K562 (cell line): ENCODE data around the gene NXPH4. TPM values are rescaled to one million over a fixed set of nuclear protein-coding genes. Genes with fewer than 3 reads are reported as not detected.

Experiments
- CC2D1A ChIP-seq: fragments of 450-650 bp; IDR thresholded peaks from 2 replicates; pipeline ENCODE4 v1.6.1; 2017; ENCODE audit warnings: mild to moderate bottlenecking
- FIP1L1 ChIP-seq: fragments of 200-400 bp; formaldehyde crosslinking; IDR thresholded peaks from 2 replicates; pipeline ENCODE4 v1.6.1; 2018; ENCODE audit warnings: mild to moderate bottlenecking, low read depth, low read length; ENCODE audit not compliant: poor library complexity, severe bottlenecking
- HDAC8 ChIP-seq: fragments of 450-650 bp; IDR thresholded peaks from 2 replicates; pipeline ENCODE4 v1.6.1; 2016; ENCODE audit warnings: mild to moderate bottlenecking, missing genetic modification characterization, moderate library complexity, missing compliant biosample characterization
- LCOR ChIP-seq: sonication (generic); formaldehyde crosslinking; IDR thresholded peaks from 2 replicates; pipeline ENCODE4 v1.8.0; 2022; ENCODE audit warnings: mild to moderate bottlenecking, missing genetic modification reagents
- MYNN ChIP-seq, 2 experiments: sonication (generic); formaldehyde crosslinking in 1 of 2; IDR thresholded peaks; 2 replicates each; pipeline versions ENCODE4 v1.5.0 to v1.6.1; 2016 to 2020; ENCODE audit warnings: antibody characterized with exemption in 1 of 2, missing genetic modification reagents in 1 of 2
- NCOA6 ChIP-seq: fragments of 450-650 bp; IDR thresholded peaks from 2 replicates; pipeline ENCODE4 v1.6.1; 2017; ENCODE audit warnings: mild to moderate bottlenecking
- STAT6 ChIP-seq: sonication (generic); formaldehyde crosslinking; IDR thresholded peaks from 2 replicates; pipeline ENCODE4 v1.8.1; 2023; ENCODE audit warnings: mild to moderate bottlenecking, missing genetic modification reagents
- ZNF124 ChIP-seq: sonication (generic); formaldehyde crosslinking; IDR thresholded peaks from 2 replicates; pipeline ENCODE4 v1.8.1; 2022; ENCODE audit warnings: missing genetic modification reagents
- ZNF384 ChIP-seq: IDR thresholded peaks from 2 replicates; pipeline ENCODE4 v1.6.1; 2012; ENCODE audit warnings: low read depth, low read length, improper control_type of control experiment
- ZNF76 ChIP-seq: fragments of 250-450 bp; sonication (Bioruptor Pico); IDR thresholded peaks from 2 replicates; pipeline ENCODE4 v1.4.0; 2020; ENCODE audit warnings: mild to moderate bottlenecking, moderate library complexity, borderline replicate concordance
- polyA plus RNA-seq, 8 experiments: library from polyadenylated mRNA; depleted of rRNA in 4 of 8; stranded (reverse) in 5 of 8; unstranded in 3 of 8; fragments of >200 nt; fragmentation: Nextera tagmentation in 2 of 8; fragmentation: Illumina TruSeq in 1 of 8; extraction: Ambion mirVana in 2 of 8; extraction: Trizol in 1 of 8; gene quantifications; 2 replicates each; pipeline versions ENCODE4 v1.2.1 to v1.2.3, GENCODE V29; 2011 to 2014; ENCODE audit warnings: inconsistent platforms in 1 of 8, missing spikeins in 1 of 8
- total RNA-seq, 7 experiments: library from RNA; depleted of rRNA in 6 of 7; stranded (reverse); fragments of >200 nt in 6 of 7; fragmentation: Illumina TruSeq in 2 of 7; extraction: Trizol in 2 of 7; gene quantifications; 2 replicates each; pipeline versions ENCODE4 v1.2.1 to v1.2.3, GENCODE V29; 2011 to 2021; ENCODE audit warnings: low replicate concordance in 1 of 7
- TF ChIP-seq, protein P1 (sequence below), 2 experiments: fragments of 450-650 bp; formaldehyde crosslinking in 1 of 2; IDR thresholded peaks; 2 replicates each; pipeline versions ENCODE4 v1.4.0 to v1.6.1; 2014 to 2020; ENCODE audit warnings: mild to moderate bottlenecking in 2 of 2, borderline replicate concordance in 1 of 2, low read depth in 1 of 2
- TF ChIP-seq, protein P2 (sequence below): fragments of 200-800 bp; sonication (Bioruptor generic); IDR thresholded peaks from 2 replicates; pipeline ENCODE4 v1.6.1; 2017; ENCODE audit warnings: missing genetic modification characterization, missing compliant biosample characterization
- TF ChIP-seq, protein P3 (sequence below), 3 experiments: IDR thresholded peaks in 2 of 3; conservative IDR thresholded peaks in 1 of 3; 2 replicates each; pipeline ENCODE4 v1.5.1; 2011 to 2012; ENCODE audit warnings: low read length in 3 of 3, mild to moderate bottlenecking in 3 of 3, control low read depth in 2 of 3, improper control_type of control experiment in 1 of 3, inconsistent platforms in 1 of 3, low read depth in 1 of 3, mixed read lengths in 1 of 3, moderate library complexity in 1 of 3; ENCODE audit not compliant: insufficient read depth in 2 of 3

Gene NXPH4
- total and polyA plus RNA-seq, 9 of the 15 experiments (the other 6 are each of a cell fraction or from before 2014, with no cell fraction given): 0.49 to 2.7 (median 1.1) TPM; not detected in 4

- TF ChIP-seq, protein P1, sequence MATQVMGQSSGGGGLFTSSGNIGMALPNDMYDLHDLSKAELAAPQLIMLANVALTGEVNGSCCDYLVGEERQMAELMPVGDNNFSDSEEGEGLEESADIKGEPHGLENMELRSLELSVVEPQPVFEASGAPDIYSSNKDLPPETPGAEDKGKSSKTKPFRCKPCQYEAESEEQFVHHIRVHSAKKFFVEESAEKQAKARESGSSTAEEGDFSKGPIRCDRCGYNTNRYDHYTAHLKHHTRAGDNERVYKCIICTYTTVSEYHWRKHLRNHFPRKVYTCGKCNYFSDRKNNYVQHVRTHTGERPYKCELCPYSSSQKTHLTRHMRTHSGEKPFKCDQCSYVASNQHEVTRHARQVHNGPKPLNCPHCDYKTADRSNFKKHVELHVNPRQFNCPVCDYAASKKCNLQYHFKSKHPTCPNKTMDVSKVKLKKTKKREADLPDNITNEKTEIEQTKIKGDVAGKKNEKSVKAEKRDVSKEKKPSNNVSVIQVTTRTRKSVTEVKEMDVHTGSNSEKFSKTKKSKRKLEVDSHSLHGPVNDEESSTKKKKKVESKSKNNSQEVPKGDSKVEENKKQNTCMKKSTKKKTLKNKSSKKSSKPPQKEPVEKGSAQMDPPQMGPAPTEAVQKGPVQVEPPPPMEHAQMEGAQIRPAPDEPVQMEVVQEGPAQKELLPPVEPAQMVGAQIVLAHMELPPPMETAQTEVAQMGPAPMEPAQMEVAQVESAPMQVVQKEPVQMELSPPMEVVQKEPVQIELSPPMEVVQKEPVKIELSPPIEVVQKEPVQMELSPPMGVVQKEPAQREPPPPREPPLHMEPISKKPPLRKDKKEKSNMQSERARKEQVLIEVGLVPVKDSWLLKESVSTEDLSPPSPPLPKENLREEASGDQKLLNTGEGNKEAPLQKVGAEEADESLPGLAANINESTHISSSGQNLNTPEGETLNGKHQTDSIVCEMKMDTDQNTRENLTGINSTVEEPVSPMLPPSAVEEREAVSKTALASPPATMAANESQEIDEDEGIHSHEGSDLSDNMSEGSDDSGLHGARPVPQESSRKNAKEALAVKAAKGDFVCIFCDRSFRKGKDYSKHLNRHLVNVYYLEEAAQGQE (IDR thresholded peaks at IDR 0.05; ENCODE audit: borderline replicate concordance): peak; percentile 72
- TF ChIP-seq, protein P1 (CRISPR knock-in tag; IDR thresholded peaks at IDR 0.05; ENCODE audit: low read depth): no peak
- TF ChIP-seq, protein P2, sequence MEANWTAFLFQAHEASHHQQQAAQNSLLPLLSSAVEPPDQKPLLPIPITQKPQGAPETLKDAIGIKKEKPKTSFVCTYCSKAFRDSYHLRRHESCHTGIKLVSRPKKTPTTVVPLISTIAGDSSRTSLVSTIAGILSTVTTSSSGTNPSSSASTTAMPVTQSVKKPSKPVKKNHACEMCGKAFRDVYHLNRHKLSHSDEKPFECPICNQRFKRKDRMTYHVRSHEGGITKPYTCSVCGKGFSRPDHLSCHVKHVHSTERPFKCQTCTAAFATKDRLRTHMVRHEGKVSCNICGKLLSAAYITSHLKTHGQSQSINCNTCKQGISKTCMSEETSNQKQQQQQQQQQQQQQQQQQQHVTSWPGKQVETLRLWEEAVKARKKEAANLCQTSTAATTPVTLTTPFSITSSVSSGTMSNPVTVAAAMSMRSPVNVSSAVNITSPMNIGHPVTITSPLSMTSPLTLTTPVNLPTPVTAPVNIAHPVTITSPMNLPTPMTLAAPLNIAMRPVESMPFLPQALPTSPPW (CRISPR knock-in tag): peak; percentile 36; the same call in 1 of the 2 replicates
- TF ChIP-seq ZNF76: no peak
- TF ChIP-seq HDAC8 (tag): no peak
- TF ChIP-seq FIP1L1: no peak
- TF ChIP-seq LCOR (CRISPR knock-in tag): no peak
- no peak for TF ChIP-seq NCOA6
- TF ChIP-seq STAT6: no peak
- TF ChIP-seq CC2D1A: 0 out of 2 replicates have a peak, but pooled peaks have one; percentile 17
- TF ChIP-seq ZNF124 (CRISPR knock-in tag): no peak
- no peak for TF ChIP-seq MYNN (IDR thresholded peaks at IDR 0.05)
- TF ChIP-seq MYNN (CRISPR knock-in tag; IDR thresholded peaks at IDR 0.05): no peak
- TF ChIP-seq, protein P3, sequence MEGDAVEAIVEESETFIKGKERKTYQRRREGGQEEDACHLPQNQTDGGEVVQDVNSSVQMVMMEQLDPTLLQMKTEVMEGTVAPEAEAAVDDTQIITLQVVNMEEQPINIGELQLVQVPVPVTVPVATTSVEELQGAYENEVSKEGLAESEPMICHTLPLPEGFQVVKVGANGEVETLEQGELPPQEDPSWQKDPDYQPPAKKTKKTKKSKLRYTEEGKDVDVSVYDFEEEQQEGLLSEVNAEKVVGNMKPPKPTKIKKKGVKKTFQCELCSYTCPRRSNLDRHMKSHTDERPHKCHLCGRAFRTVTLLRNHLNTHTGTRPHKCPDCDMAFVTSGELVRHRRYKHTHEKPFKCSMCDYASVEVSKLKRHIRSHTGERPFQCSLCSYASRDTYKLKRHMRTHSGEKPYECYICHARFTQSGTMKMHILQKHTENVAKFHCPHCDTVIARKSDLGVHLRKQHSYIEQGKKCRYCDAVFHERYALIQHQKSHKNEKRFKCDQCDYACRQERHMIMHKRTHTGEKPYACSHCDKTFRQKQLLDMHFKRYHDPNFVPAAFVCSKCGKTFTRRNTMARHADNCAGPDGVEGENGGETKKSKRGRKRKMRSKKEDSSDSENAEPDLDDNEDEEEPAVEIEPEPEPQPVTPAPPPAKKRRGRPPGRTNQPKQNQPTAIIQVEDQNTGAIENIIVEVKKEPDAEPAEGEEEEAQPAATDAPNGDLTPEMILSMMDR (IDR thresholded peaks at IDR 0.05 in 2 of 3, conservative IDR thresholded peaks at IDR 0.05 in 1 of 3; ENCODE audit: insufficient read depth in 2 of 3, low read depth in 1 of 3, low read length in 3 of 3): peak; percentile 83 to 93 (median 85)
- no peak for TF ChIP-seq ZNF384
Measured at GRCh38 chr12:57214398-57214781, 2.2 kb upstream of the NXPH4 start (continued).
